NCI-H2171 (cell line): ENCODE measurements around the gene MSANTD7.
A peak's percentile ranks its signal among the peaks of the same experiment; 100 is the strongest.
"Not testable (repeated sequence)": the region's sequence is repeated elsewhere in the genome, so short reads cannot be mapped to it uniquely, and the experiment has no call there.

Experiments
- DNase-seq: peaks from one replicate; lab custom pipeline; 2025; lab: John Stamatoyannopoulos, UW

Gene MSANTD7

GRCh38 chr10:14837003-14837756 is 926 bp upstream of the MSANTD7 start:
- DNase-seq, result no peak

GRCh38 chr10:14838582-14839304 is 637 bp downstream of the MSANTD7 start:
- DNase-seq, result no peak

GRCh38 chr10:14839305-14839695 is 1.2 kb downstream of the MSANTD7 start:
- DNase-seq, result no peak

GRCh38 chr10:14840178-14840577 is 2.1 kb downstream of the MSANTD7 start:
- DNase-seq, result no peak

GRCh38 chr10:14843327-14843988 is 5.4 kb downstream of the MSANTD7 start:
- no peak for DNase-seq

GRCh38 chr10:14844948-14845347 is 6.8 kb downstream of the MSANTD7 start:
- no peak for DNase-seq

- DNase-seq, result no peak
Measured at GRCh38 chr10:14852236-14852635, 14.1 kb downstream of the MSANTD7 start.

GRCh38 chr10:14855453-14855852 is 17.3 kb downstream of the MSANTD7 start:
- DNase-seq, result no peak

GRCh38 chr10:14858338-14858960 is 20.3 kb downstream of the MSANTD7 start:
- DNase-seq, result no peak

GRCh38 chr10:14859043-14859442 is 20.9 kb downstream of the MSANTD7 start:
- DNase-seq, result no peak

- no peak for DNase-seq
Measured at GRCh38 chr10:14859775-14860174, 21.7 kb downstream of the MSANTD7 start.

- DNase-seq, result no peak
Measured at GRCh38 chr10:14860791-14861190, 22.7 kb downstream of the MSANTD7 start.

GRCh38 chr10:14864466-14864865 is 26.4 kb downstream of the MSANTD7 start:
- not testable (repeated sequence) for DNase-seq

- DNase-seq, result not testable (repeated sequence)
Measured at GRCh38 chr10:14864871-14865270, 26.8 kb downstream of the MSANTD7 start.

GRCh38 chr10:14873090-14873760 is 35.1 kb downstream of the MSANTD7 start:
- DNase-seq, result no peak

GRCh38 chr10:14875941-14876340 is 37.8 kb downstream of the MSANTD7 start:
- DNase-seq, result no peak

- no peak for DNase-seq
Measured at GRCh38 chr10:14876764-14877163, 38.7 kb downstream of the MSANTD7 start.

- peak; percentile 85 for DNase-seq
Measured at GRCh38 chr10:14878266-14879123, 40.4 kb downstream of the MSANTD7 start, which contains the start of gene SUV39H2. Gene SUV39H2 (plus strand): TSS chr10:14878866. CDS start chr10:14878889, 23 bp downstream.

GRCh38 chr10:14879124-14879927 is 41.2 kb downstream of the MSANTD7 start:
- DNase-seq, result peak; percentile 11

GRCh38 chr10:14879928-14880193 is 41.8 kb downstream of the MSANTD7 start:
- DNase-seq, result no peak
